ENCODE results near the gene MAS1L.

- TF ChIP-seq CTCF (IDR thresholded peaks at IDR 0.05) (no peak), POLR2A (IDR thresholded peaks at IDR 0.05) (no peak)
These were observed 5.5 kb upstream of the MAS1L start for GRCh38 chr6:29493261-29493660.
